Right lobe of liver (tissue), 6 donors: Measurements from ENCODE around the gene ZMAT5. TPM values are rescaled to one million over a fixed set of nuclear protein-coding genes. Genes with fewer than 3 reads are reported as not detected.

ENCODE experiments used
- ATAC-seq, 4 donors: fragments of 200-7000 bp; cut with Tn5 transposase; one replicate each; pipeline ENCODE4 v1.9.1; 2020; ENCODE audit warnings: mild to moderate bottlenecking in 4 of 4, moderate library complexity in 4 of 4
- DNase-seq, 3 donors: peaks; one replicate each; pipeline ENCODE4 v3.0.0-alpha.2; 2020
- H3K27ac ChIP-seq, 3 donors: fragments of 200-600 bp; one replicate each; pipeline ENCODE4 v1.8.0; 2022
- H3K27me3 ChIP-seq, 2 donors: fragments of 200-600 bp; one replicate each; pipeline ENCODE4 v1.8.0; 2022
- H3K36me3 ChIP-seq, 4 donors: fragments of 200-600 bp; sonication (generic) in 1 of 4; one replicate each; pipeline versions ENCODE4 v1.5.1 to v1.8.0; 2017 to 2022; ENCODE audit warnings: control low read depth in 1 of 4
- H3K4me1 ChIP-seq, 4 donors: fragments of 200-600 bp; sonication (generic) in 1 of 4; one replicate each; pipeline versions ENCODE4 v1.5.1 to v1.8.0; 2017 to 2022; ENCODE audit warnings: control low read depth in 1 of 4
- H3K4me3 ChIP-seq, 3 donors: fragments of 200-600 bp; one replicate each; pipeline ENCODE4 v1.8.0; 2022
- H3K9me3 ChIP-seq, 4 donors: fragments of 200-600 bp; sonication (generic) in 1 of 4; one replicate each; pipeline versions ENCODE4 v1.5.1 to v1.8.0; 2017 to 2022; ENCODE audit warnings: control low read depth in 1 of 4
- CTCF ChIP-seq, 4 donors: fragments of 200-600 bp in 3 of 4; fragments of 450-650 bp in 1 of 4; IDR thresholded peaks; one replicate each; pipeline versions ENCODE4 v1.5.1 to v1.8.0; 2016 to 2022; ENCODE audit warnings: antibody characterized with exemption in 4 of 4, mild to moderate bottlenecking in 2 of 4
- POLR2A ChIP-seq: fragments of 450-650 bp; IDR thresholded peaks from one replicate; pipeline ENCODE4 v1.6.1; 2017; ENCODE audit warnings: antibody characterized with exemption, mild to moderate bottlenecking
- WGBS: methylation state at CpG from one replicate; pipeline ENCODE4 v1.1.6; 2018; ENCODE audit warnings: low coverage, low lambda C conversion rate; ENCODE audit not compliant: insufficient coverage; ENCODE audit errors: missing lambda C conversion rate; 5-methylcytosine and 5-hydroxymethylcytosine counted together
- intact Hi-C, 2 donors: fragments of 100-400 bp; cut with DNase I; formaldehyde crosslinking; loops; one replicate each; pipeline versions ENCODE4 v1.11.2 to v1.14.1; 2022
- total RNA-seq, 6 experiments: library from RNA; depleted of rRNA in 2 of 6; stranded (reverse); fragments of >200 nt in 2 of 6; fragmentation: NEBNext Ultra II Directional in 3 of 6; extraction: Animal tissue kit (Norgen Biotek cat#: 25700) in 3 of 6; gene quantifications; one replicate each; pipeline versions ENCODE4 v1.1.0 to v1.2.4, GENCODE V29; 2016 to 2023
- donor health status: DM: no; HTN: yes; CAD: no.
- donor health status: DM: no; HTN: no; CAD: no.
- donor health status: DM: no; HTN: no; CAD: no.
- donor health status: DM: no; HTN: yes; CAD: no.
- donor health status: DM: no; HTN: yes; CAD: no.

Gene ZMAT5
- total RNA-seq, 6 experiments from 2014 or later: 8.9 to 20.5 (median 13.7) TPM

- ATAC-seq (no peak), DNase-seq (no peak)
- Histone ChIP-seq H3K27ac (no peak overlapping the region), H3K36me3 (no peaks in the 10 kb centered on the region), H3K4me3 (no peak overlapping the region), H3K9me3 (no peaks in the 10 kb centered on the region), H3K27me3 (no peaks in the 10 kb centered on the region), H3K4me1 (no peaks in the 10 kb centered on the region)
- intact Hi-C loops: no loop called here
- WGBS: 60% methylated on average over 1 of the region's 8 CpGs
- TF ChIP-seq CTCF (IDR thresholded peaks at IDR 0.05): no peak
- TF ChIP-seq POLR2A: no peak
Observed at GRCh38 chr22:29734406-29734805, 32.4 kb downstream of the ZMAT5 start.

GRCh38 chr22:29733362-29734201 is 33.2 kb downstream of the ZMAT5 start:
- 45% methylated on average over 2 of the region's 19 CpGs for WGBS
- TF ChIP-seq POLR2A (no peak), CTCF (IDR thresholded peaks at IDR 0.05) (no peak)
- Histone ChIP-seq H3K4me1 (no peaks in the 10 kb centered on the region), H3K9me3 (no peaks in the 10 kb centered on the region), H3K36me3 (no peaks in the 10 kb centered on the region), H3K4me3 (no peak overlapping the region), H3K27me3 (no peaks in the 10 kb centered on the region), H3K27ac (no peak overlapping the region)
- ATAC-seq: peak in 1 of 4 donors; percentile 15
- intact Hi-C loops: no loop called here
- no peak for DNase-seq

GRCh38 chr22:29732883-29733282 is 33.9 kb downstream of the ZMAT5 start:
- no peaks in the 10 kb centered on the region for H3K27me3 ChIP-seq
- WGBS: no CpG with 5 or more reads among the region's 6 CpGs
- H3K27ac ChIP-seq: no peak overlapping the region
- TF ChIP-seq POLR2A (no peak), CTCF (IDR thresholded peaks at IDR 0.05) (no peak)
- H3K9me3 ChIP-seq: no peaks in the 10 kb centered on the region
- H3K4me3 ChIP-seq: no peak overlapping the region
- intact Hi-C loops: no loop called here
- ATAC-seq (no peak), DNase-seq (no peak)
- H3K36me3 ChIP-seq: no peaks in the 10 kb centered on the region
- H3K4me1 ChIP-seq: no peaks in the 10 kb centered on the region

GRCh38 chr22:29731058-29731850 is 35.6 kb downstream of the ZMAT5 start:
- no peak for ATAC-seq
- TF ChIP-seq POLR2A (no peak), CTCF (IDR thresholded peaks at IDR 0.05) (no peak)
- H3K27ac ChIP-seq: no peak overlapping the region

More at GRCh38 chr22:29731058-29731850, 35.6 kb downstream of the ZMAT5 start:
- Histone ChIP-seq H3K36me3 (no peaks in the 10 kb centered on the region), H3K4me3 (no peak overlapping the region), H3K9me3 (no peaks in the 10 kb centered on the region), H3K27me3 (no peaks in the 10 kb centered on the region), H3K4me1 (no peaks in the 10 kb centered on the region)
- no peak for DNase-seq
- intact Hi-C loops: no loop called here
- WGBS: 82% methylated on average over 12 of the region's 18 CpGs
